GM19324 (cell line): ENCODE measurements around the gene NUTM2F.
"Not testable (repeated sequence)": the region's sequence is repeated elsewhere in the genome, so short reads cannot be mapped to it uniquely, and the experiment has no call there.

ENCODE experiments used
- ATAC-seq: cut with Tn5 transposase; IDR thresholded peaks from one replicate; pipeline ENCODE4 v1.9.1; 2021; ENCODE audit warnings: mild to moderate bottlenecking, moderate library complexity; ENCODE audit not compliant: unreplicated experiment, low FRiP score

The NUTM2F gene

DNA sequence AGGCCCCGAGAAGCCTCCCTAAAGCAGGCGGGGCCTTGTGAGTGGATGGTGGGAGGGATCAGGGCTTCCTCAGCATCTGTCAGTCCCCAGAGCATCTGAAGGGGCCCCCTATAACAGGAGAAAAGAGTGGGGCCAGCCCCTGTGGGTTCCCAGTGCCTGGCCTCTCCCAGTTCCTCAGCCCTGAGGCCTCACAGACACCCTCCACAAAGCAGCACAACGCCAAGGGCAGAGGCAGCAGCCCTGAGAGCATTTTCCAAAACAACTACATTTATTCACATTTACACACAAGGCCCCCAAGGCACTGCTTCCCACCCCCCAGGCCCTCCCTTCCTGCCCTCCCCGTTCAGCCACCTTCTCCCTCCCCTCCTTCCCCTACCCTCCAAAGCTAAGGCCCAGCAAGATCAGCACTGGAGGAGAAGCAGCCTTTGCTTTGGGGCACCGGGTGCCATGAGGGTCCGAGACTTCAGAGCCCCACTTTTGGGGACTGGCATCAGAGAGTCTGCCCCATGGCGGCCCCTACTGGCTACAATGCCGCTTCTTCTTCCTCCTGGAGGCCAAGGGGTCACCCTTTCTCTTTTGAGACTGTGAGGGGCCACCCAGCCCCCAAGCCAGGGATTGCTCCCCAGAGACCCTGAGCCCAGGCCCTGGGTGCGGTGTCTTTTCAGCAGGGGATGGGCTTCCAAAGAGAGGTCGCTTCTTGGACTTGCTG, 10.3 kb downstream of the NUTM2F start:
- not testable (repeated sequence) for ATAC-seq

DNA sequence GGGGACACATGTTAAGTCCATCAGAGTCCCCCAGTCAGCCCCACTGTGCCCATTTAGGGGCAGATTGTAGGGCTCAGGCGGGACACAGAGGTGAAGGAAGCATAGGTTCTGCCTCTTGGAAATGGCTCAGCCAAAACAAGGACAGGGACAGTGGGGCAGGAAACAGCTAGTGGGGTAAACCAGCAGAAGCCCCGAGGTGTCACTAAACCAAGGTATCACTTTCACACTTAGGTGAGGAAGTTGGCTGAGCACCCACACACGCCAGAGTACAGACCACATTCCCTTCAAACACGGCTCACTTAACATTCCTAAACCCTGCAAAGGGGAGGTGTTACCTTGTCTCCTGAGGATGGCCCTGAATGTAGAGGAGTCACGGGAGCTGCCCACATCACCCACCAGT, 12.2 kb downstream of the NUTM2F start:
- peak; percentile 89 for ATAC-seq

DNA sequence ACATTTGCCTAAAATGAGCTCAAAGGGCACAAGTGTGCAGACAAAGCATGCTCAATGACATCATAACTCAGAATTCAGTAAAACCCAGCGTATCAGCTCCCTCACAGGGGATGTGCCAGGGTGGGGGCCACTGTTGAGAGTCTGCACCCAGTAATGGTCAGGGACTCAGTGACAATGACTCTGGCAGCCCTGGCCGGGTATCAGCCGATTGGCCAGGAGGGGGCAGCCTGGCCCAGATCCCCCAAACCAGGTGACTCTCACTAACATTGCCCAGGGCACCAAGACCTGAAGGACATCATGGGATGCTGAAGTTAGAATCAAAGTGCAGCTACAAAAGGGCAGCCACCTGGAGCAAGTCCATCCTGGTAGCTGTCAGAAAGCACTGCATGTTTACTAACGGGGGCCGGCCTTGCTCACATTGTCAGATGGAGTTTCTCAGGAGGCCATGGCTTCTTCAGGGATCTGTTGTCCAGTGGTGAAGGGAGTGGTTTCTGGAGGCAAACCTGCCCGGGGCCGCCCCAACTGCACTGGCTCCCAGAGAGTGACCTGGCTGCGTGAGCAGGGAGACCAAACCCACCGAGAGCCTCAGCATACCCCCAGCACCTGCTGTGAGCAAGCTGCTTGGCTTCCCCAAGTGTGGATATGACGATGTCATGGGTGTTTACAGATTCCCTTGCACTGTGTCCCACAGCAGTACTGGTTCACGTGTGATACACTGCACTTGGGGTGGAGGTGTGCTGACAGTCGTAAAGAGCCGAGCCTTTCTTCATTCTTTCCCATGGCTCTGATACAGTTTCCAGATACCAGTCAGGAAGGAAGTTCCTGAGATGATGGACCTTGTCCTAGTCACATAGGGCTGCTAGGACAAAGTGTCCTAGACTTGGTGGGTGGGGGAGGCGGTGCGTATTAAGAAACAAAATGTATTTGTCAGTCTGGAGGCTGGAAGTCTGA, 13.1 kb downstream of the NUTM2F start:
- not testable (repeated sequence) for ATAC-seq

DNA sequence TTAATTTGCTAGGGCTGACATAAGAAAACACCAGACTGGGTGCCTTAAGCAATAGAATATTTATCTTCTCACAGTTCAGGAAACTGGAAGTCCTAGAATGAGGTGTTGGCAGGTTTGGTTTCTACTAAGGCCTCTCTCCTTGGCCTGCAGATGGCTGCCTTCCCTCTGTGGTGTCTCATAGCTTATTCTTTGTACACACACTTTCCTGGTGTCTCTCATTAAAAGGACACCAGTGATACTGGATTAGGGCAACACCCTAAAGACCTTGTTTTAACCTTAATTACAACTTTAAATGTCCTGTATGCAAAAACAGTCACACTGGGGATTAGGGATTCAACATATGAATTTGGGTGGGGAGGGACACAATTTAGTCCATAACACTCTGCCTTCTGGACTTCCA, 25.1 kb downstream of the NUTM2F start:
- ATAC-seq: no peak

DNA sequence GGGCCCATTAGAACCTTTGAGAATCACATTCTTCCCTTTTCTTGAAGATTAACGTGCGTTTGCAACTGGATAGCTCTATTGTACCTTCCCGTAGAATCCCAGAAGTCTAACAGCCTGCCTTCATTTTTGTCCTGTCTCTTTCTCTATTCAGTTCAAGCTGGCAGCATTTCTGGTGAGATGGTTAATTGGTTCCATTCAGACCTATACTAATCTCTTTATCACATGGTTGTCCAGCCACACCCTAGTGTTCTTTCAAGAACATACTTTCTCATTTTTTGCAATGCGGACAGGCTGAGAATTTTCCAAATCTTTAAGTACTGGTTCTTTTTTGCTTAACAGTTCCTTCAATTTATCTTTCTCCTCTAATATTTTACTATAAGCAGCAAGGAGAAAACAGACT, 26.0 kb downstream of the NUTM2F start:
- ATAC-seq: no peak

DNA sequence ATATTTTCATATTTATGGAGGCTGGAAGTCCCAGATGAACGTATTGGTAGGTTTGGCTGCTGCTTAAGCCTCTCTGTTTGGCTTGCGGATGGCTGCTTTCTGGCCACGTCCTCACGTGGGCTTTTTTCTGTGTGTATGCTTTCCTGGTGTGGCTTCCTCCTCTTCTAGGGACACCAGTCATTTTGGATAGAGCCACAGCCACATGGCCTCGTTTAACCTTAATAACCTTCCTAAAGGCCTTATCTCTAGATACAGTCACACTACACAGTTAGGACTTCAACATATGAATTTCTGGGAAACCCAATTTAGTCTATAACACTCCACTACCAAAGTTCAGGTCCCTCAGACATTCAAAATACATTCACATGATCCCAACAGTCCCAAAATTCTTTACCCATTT, 26.9 kb downstream of the NUTM2F start:
- no peak for ATAC-seq

DNA sequence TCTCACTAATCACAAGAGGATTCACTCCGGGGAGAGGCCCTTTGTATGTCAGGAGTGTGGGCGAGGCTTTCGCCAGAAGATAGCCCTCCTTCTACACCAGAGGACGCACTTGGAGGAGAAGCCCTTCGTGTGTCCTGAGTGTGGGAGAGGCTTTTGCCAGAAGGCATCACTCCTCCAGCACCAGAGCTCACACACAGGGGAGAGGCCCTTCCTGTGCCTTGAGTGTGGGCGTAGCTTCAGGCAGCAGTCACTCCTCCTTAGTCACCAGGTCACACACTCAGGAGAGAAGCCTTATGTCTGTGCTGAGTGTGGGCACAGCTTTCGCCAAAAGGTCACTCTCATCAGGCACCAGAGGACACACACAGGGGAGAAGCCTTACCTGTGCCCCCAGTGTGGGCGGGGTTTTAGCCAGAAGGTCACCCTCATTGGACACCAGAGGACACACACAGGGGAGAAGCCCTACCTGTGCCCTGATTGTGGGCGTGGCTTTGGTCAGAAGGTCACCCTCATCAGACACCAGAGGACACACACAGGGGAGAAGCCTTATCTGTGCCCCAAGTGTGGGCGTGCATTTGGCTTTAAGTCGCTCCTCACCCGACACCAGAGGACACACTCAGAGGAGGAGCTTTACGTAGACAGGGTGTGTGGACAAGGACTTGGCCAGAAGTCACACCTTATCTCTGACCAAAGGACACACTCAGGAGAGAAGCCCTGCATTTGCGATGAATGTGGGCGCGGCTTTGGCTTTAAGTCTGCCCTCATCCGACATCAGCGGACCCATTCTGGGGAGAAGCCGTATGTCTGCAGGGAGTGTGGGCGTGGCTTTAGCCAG, 27.8 kb downstream of the NUTM2F start:
- no peak for ATAC-seq

DNA sequence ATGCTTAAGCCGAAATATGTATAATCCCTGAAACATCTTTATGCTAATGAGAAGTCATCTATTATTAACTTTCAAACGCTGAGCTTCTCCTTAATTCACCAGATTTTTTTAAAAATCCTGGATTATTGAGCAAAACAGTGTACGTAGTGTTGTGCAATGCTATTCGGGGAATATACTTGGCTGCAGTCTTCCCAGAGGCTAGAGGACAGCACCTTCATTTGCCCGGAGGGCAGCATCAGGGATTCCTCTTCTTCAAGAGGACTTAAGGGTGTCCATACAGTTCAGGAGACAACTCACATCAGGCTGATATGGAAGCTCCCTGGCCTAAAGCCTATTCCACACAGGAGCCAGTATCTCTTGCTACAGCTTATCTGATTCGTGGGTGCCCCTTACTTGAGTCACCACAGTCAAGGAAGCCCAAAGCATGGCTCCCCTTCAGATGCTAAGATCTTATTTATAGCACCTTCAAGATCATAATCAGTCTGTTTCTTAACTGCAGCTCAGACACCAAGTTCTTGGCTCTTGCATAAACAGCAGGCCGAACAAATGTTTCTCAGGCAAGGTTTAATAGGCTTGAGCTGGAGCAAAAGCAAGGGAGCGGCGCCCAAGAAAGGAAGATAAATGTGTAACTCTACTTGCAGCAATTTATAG, 29.4 kb downstream of the NUTM2F start:
- no peak for ATAC-seq

DNA sequence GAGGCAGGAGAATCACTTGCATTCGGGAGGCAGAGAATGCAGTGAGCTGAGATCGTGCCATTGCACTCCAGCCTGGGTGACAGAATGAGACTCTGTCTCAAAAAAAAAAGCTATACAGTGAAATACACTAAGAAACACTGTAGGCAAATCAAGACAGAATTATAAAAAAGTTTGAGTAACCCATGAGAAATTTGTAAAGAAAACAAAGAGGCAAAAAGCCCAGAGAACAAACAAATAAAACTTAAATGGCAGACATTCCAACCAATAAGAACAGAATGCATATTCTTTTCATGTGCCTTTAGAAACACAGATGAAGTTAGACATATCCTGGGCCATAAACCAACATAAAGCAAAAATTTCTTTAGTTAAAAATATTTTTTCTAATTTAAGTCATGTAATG, 38.8 kb downstream of the NUTM2F start:
- no peak for ATAC-seq

DNA sequence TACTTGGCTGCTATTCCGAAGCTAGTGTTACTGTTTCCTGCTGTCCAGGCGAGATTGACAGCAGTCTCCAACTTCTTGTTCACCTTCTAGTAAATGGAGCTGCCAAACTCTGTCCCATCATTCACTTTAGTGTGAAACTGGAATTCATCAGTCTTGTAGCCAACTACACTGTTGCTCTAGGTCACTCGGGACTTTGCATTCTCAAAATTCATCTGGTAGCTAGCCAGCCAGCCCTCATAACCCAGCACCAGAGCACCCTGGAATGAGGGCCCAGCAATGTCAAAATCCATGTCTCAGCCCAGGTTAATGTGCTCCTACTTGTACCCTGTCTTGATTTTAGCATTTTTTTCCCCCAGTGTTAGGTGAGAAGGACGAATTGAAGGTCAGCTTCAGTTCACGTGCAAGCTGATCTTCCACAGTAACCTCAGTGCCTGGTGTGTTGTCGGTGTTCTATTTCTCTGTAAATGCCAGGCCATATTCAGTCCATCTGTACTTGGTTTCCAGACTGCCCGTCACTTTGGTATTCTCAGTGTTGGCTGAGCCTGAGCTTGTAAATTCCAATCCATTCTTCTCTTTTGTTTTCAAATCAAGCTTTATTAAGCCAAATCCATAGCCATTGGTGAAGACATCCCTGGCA, 40.4 kb downstream of the NUTM2F start:
- no peak for ATAC-seq

DNA sequence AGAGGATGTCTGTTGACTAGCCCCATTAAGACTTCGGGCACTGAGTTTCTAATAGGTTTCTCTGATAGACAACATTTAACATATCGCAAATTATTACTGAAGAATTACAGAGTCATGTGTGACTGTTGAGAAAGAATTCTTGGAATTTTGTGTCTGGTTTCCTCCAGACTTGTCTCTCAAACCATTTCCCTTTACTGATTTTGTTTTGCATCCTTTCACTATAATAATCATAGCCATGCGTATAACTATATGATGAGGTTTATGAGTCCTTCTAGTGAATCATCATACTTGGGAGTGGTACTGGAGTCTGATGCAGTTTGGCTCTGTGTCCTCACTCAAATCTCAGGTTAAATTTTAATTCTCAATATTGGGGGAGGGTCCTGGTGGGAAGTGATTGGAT, 42.3 kb downstream of the NUTM2F start:
- no peak for ATAC-seq

DNA sequence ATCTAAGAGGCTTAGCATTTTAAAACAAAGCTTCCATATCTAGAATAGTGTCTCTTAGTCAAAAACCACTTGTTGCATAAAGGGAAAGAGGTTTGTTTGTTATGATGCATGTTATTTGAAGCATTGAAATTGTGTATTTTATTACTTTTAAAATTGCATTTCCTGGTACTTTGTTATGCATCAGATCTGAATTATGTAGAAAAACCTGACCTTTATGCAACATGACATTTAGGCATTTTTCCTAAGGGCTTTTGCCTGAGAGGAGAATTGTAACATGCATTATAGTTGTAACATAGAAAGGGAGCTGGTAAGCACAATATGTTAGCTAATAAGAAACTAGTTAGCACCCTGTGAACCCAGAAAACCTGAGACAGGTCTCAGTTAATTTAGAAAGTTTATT, 47.3 kb downstream of the NUTM2F start:
- no peak for ATAC-seq

DNA sequence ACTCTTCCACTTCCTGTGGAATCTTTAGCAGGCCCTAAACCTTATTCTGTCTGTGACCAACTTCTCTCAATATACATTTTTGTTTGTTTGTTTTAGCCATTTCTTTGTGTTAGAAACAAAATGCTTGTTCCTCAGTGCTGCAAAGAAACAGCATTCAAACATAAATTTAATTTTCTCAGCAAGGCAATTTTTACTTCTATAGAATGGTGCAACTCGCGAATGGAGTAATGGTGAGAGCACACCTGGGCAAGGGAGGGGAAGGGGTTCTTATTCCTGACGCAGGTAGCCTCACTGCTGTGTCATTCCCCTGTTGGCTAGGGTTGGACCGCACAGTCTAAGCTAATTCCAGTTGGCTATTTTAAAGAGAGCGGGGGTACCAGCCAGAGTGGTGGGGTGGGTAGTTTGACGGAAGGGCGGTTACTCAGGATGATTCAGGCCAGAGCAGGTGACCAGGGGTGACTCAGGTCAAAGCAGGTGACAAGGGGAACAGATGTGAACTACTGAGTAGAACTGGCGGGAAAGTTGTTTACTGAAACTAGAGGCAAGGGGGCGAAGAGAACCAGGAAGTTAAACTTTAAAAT, 47.9 kb downstream of the NUTM2F start:
- ATAC-seq: no peak

DNA sequence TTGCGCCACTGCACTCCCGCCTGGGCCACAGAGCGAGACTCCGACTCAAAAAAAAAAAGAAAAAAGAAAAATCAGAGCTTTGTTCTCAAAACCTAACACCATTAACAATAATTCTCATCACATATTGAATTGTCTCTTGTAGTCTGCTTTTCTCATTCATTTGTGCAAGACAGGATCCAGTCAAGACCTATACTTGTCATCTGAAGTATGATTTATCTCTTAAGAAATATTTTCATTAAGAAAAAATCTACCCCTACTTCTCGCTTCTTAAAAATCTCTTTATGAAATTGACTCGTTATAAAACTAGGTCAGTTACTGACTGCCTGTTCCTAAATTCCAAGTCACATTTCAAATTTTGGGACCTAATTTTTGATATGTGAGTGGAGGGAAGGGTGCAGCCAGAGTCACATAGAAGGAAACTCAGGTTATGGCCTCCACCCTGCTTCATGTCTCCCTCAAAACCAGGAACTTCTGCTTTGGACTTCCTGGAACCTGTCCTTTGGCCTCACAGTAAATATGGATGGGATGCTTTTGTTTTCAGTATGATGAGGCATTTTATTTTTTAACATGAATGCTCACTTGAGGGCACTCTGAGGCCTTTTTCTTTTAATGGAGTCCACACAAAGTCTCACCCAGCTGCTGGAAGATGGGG, 50.4 kb downstream of the NUTM2F start:
- ATAC-seq: no peak

DNA sequence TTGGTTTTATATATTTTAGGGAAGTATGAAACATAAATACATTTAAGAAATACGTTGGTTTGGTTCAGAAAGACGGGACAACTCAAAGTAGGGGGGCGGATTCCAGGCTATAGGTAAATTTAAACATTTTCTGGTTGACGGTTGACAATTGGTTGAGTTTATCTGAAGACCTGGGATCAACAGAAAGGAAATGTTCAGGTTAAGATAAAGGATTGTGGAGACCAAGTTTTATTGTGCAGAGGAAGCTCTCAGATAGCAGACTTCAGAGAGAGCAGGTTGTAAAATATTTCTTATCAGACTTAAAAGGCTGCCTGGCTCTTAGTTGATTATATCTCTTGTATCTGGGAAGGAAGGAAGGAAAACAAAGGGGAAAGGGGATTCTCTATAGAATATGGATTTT, 51.4 kb downstream of the NUTM2F start:
- not testable (repeated sequence) for ATAC-seq

DNA sequence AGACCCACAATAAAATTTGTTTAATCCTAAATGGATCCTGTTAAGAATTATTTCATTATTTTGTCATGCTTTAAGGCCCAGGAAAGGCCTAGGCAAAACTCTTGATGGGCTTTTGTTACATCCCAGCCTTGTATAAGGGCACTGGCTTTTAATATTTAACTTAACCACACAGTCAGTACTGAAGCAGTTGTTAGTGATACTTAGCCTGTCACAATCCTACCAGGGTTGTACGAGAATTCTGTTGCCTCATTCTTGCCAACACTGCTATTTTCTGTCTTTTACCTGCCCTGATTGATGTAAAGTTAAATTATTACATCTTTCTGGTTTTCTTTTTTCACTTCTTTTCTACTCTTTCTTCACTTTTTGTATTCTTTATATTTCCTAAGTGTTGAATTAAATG, 58.4 kb downstream of the NUTM2F start:
- no peak for ATAC-seq

DNA sequence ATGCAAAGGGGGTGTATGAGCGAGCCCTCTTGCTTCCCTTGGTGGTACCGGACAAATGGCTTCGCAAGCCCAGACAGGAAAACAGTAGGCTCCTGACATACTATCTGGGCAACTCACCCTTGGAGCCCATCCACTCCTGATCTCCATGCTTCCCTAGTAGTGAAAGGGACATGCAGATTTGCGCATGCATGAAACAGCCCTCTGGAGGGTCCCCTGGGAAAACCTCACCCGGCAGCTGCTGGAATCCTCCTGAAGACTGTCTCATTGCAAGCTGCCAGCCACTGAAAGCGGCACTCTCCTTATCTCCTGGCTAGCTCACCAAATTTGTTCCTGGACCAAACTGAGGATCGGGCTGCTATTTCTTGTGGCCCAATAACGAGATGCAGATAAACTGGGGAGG, 59.2 kb downstream of the NUTM2F start:
- ATAC-seq: no peak
